K562 (cell line): ENCODE data around the gene ADNP2. TPM values are rescaled to one million over a fixed set of nuclear protein-coding genes. Genes with fewer than 3 reads are reported as not detected.

Experiments
- ATAC-seq: fragments of 200-7000 bp; cut with Tn5 transposase; 3 replicates; pipeline ENCODE4 v1.9.1; 2020; ENCODE audit warnings: moderate library complexity
- BruUV-seq: library from RNA; stranded (reverse); fragments of 400-500 nt; replicated peaks from 2 replicates; lab custom pipeline; 2021; lab: Mats Ljungman, UMichigan
- CTCF ChIA-PET: fragments of 300-600 bp; formaldehyde crosslinking; extraction: SDS; loops from one replicate; lab custom pipeline; 2021; ENCODE audit warnings: low intra/inter-chr PET ratio; lab: Yijun Ruan, JAX
- POLR2A ChIA-PET: fragments of 300-600, 350-650 bp; sonication (Branson Sonifier 250); formaldehyde crosslinking; extraction: SDS; loops from one replicate; lab custom pipeline; 2021; ENCODE audit warnings: antibody characterized with exemption, inconsistent platforms; lab: Yijun Ruan, JAX
- DNase-seq, 4 experiments: peaks; one replicate each; pipeline versions ENCODE4 v3.0.0 to v3.0.0-alpha.2; 2011 to 2018; ENCODE audit warnings: low spot score in 3 of 4, mixed read lengths in 3 of 4; ENCODE audit errors: extremely low read depth in 1 of 4
- FAIRE-seq: peaks from 2 replicates; lab custom pipeline; 2011; peaks lifted over from hg19 to GRCh38; lab: Jason Lieb, UNC
- H2AFZ ChIP-seq: 2 replicates; pipeline ENCODE4 v1.6.0; 2011; ENCODE audit warnings: low read depth, low read length, control low read depth, inconsistent platforms
- H3K27ac ChIP-seq: fragments of 200-600 bp; 3 replicates; pipeline ENCODE4 v1.8.0; 2011; ENCODE audit warnings: low read depth, mild to moderate bottlenecking, control low read depth, inconsistent platforms, low read length, moderate library complexity, mixed read lengths; ENCODE audit errors: extremely low read depth
- H3K27me3 ChIP-seq, 2 experiments: fragments of 300-600 bp in 1 of 2; 2 replicates in 1 of 2; 3 replicates in 1 of 2; pipeline versions ENCODE4 v1.6.0 to v1.8.0; 2011; ENCODE audit warnings: inconsistent platforms in 2 of 2, low read length in 2 of 2, mild to moderate bottlenecking in 1 of 2, mixed read lengths in 1 of 2, moderate library complexity in 1 of 2; ENCODE audit not compliant: control insufficient read depth in 2 of 2, insufficient read depth in 2 of 2
- H3K36me3 ChIP-seq: fragments of 300-600 bp; 3 replicates; pipeline ENCODE4 v1.8.0; 2011; ENCODE audit warnings: mild to moderate bottlenecking, low read length, inconsistent platforms; ENCODE audit not compliant: control insufficient read depth, insufficient read depth
- H3K4me1 ChIP-seq, 2 experiments: fragments of 200-600 bp in 1 of 2; replicated peaks in 1 of 2; 2 replicates in 1 of 2; 3 replicates in 1 of 2; pipeline versions ENCODE4 v1.5.1 to v1.8.0; 2011; ENCODE audit warnings: inconsistent platforms in 2 of 2, low read length in 2 of 2, mild to moderate bottlenecking in 1 of 2, mixed read lengths in 1 of 2, moderate library complexity in 1 of 2; ENCODE audit not compliant: control insufficient read depth in 2 of 2, insufficient read depth in 2 of 2
- H3K4me2 ChIP-seq: 2 replicates; pipeline ENCODE4 v1.6.1; 2011; ENCODE audit warnings: low read length, control low read depth, inconsistent platforms, mixed read lengths; ENCODE audit not compliant: insufficient read depth
- H3K4me3 ChIP-seq: fragments of 200-600 bp; sonication (generic), shearing (Covaris generic); 2 replicates; pipeline ENCODE4 v1.5.1; 2016; ENCODE audit warnings: control low read depth, inconsistent platforms
- H3K79me2 ChIP-seq: fragments of 200-600 bp; 3 replicates; pipeline ENCODE4 v1.8.0; 2011; ENCODE audit warnings: low read length, inconsistent platforms; ENCODE audit not compliant: control insufficient read depth, insufficient read depth
- H3K9ac ChIP-seq, 2 experiments: 2 replicates each; pipeline versions ENCODE4 v1.6.0 to v1.6.1; 2011; ENCODE audit warnings: low read depth in 2 of 2, low read length in 2 of 2, control low read depth in 1 of 2, inconsistent platforms in 1 of 2, mild to moderate bottlenecking in 1 of 2, mixed read lengths in 1 of 2; ENCODE audit not compliant: insufficient read depth in 1 of 2
- H3K9me1 ChIP-seq: one replicate; pipeline ENCODE4 v1.6.0; 2011; ENCODE audit warnings: inconsistent platforms, mild to moderate bottlenecking, low read length, moderate library complexity; ENCODE audit not compliant: control insufficient read depth, insufficient read depth
- H3K9me3 ChIP-seq: replicated peaks from 2 replicates; pipeline ENCODE4 v1.5.1; 2011; ENCODE audit warnings: low read depth, low read length, inconsistent platforms; ENCODE audit not compliant: control insufficient read depth, insufficient read depth
- H4K20me1 ChIP-seq: replicated peaks from 2 replicates; pipeline ENCODE4 v1.6.1; 2011; ENCODE audit warnings: low read length, inconsistent platforms, mixed read lengths; ENCODE audit not compliant: control insufficient read depth, insufficient read depth
- ATF7 ChIP-seq: fragments of 450-650 bp; IDR thresholded peaks from 2 replicates; pipeline ENCODE4 v1.7.1; 2014; ENCODE audit warnings: mild to moderate bottlenecking, moderate library complexity
- CBFA2T2 ChIP-seq: fragments of 450-650 bp; conservative IDR thresholded peaks from 2 replicates; pipeline ENCODE4 v1.6.1; 2017; ENCODE audit warnings: mild to moderate bottlenecking
- GTF2E2 ChIP-seq: fragments of 200-800 bp; sonication (Bioruptor generic); IDR thresholded peaks from 2 replicates; pipeline ENCODE4 v1.6.1; 2016; ENCODE audit warnings: missing genetic modification characterization, missing compliant biosample characterization
- HMG20B ChIP-seq: fragments of 250-450 bp; sonication (Bioruptor Pico); IDR thresholded peaks from 2 replicates; pipeline ENCODE4 v1.5.0; 2021; ENCODE audit warnings: mild to moderate bottlenecking
- MEF2D ChIP-seq: conservative IDR thresholded peaks from 2 replicates; pipeline ENCODE4 v1.6.1; 2016; ENCODE audit warnings: low read depth, missing genetic modification characterization, missing compliant biosample characterization
- MYBL2 ChIP-seq, 2 experiments: fragments of 450-650 bp in 1 of 2; sonication (generic) in 1 of 2; formaldehyde crosslinking in 1 of 2; IDR thresholded peaks; 2 replicates each; pipeline versions ENCODE4 v1.6.1 to v1.8.1; 2017 to 2022; ENCODE audit warnings: borderline replicate concordance in 1 of 2, inconsistent platforms in 1 of 2, low read depth in 1 of 2, mild to moderate bottlenecking in 1 of 2, missing genetic modification reagents in 1 of 2, moderate library complexity in 1 of 2
- OTX1 ChIP-seq: fragments of 450-650 bp; formaldehyde crosslinking; IDR thresholded peaks from 2 replicates; pipeline ENCODE4 v1.4.0; 2022; ENCODE audit warnings: mild to moderate bottlenecking
- PRMT5 ChIP-seq: sonication (generic); formaldehyde crosslinking; IDR thresholded peaks from 2 replicates; pipeline ENCODE4 v1.5.0; 2020; ENCODE audit warnings: missing genetic modification reagents
- RFX7 ChIP-seq: fragments of 250-450 bp; sonication (Bioruptor Pico); IDR thresholded peaks from 2 replicates; pipeline ENCODE4 v1.5.1; 2021; ENCODE audit warnings: mild to moderate bottlenecking
- SMAD3 ChIP-seq: fragments of 450-650 bp; formaldehyde crosslinking; conservative IDR thresholded peaks from 2 replicates; pipeline ENCODE4 v1.4.0; 2020; ENCODE audit warnings: mild to moderate bottlenecking
- ZNF133 ChIP-seq: fragments of 250-450 bp; sonication (Bioruptor Pico); IDR thresholded peaks from 2 replicates; pipeline ENCODE4 v1.4.0; 2020; ENCODE audit warnings: mild to moderate bottlenecking
- ZNF354B ChIP-seq: fragments of 250-450 bp; sonication (Bioruptor Pico); IDR thresholded peaks from 2 replicates; pipeline ENCODE4 v1.4.0; 2020
- WGBS: fragments of 100-300 bp; shearing (Covaris generic); methylation state at CpG from one replicate; pipeline ENCODE4 v1.1.6; 2016; ENCODE audit warnings: low coverage, mixed read lengths; ENCODE audit not compliant: insufficient coverage; ENCODE audit errors: missing lambda C conversion rate; 5-methylcytosine and 5-hydroxymethylcytosine counted together
- in situ Hi-C: fragments of 300-500 bp; cut with MboI; formaldehyde crosslinking; loops from 4 replicates; pipeline ENCODE4 v1.15.0; 2018; ENCODE audit warnings: inconsistent platforms, mixed read lengths
- intact Hi-C: fragments of 100-400 bp; cut with micrococcal nuclease; formaldehyde crosslinking; loops from 2 replicates; pipeline ENCODE4 v1.14.2; 2022
- polyA plus RNA-seq, 8 experiments: library from polyadenylated mRNA; depleted of rRNA in 4 of 8; stranded (reverse) in 5 of 8; unstranded in 3 of 8; fragments of >200 nt; fragmentation: Nextera tagmentation in 2 of 8; fragmentation: Illumina TruSeq in 1 of 8; extraction: Ambion mirVana in 2 of 8; extraction: Trizol in 1 of 8; gene quantifications; 2 replicates each; pipeline versions ENCODE4 v1.2.1 to v1.2.3, GENCODE V29; 2011 to 2014; ENCODE audit warnings: inconsistent platforms in 1 of 8, missing spikeins in 1 of 8
- total RNA-seq, 7 experiments: library from RNA; depleted of rRNA in 6 of 7; stranded (reverse); fragments of >200 nt in 6 of 7; fragmentation: Illumina TruSeq in 2 of 7; extraction: Trizol in 2 of 7; gene quantifications; 2 replicates each; pipeline versions ENCODE4 v1.2.1 to v1.2.3, GENCODE V29; 2011 to 2021; ENCODE audit warnings: low replicate concordance in 1 of 7
- TF ChIP-seq, protein P1 (sequence below): fragments of 450-650 bp; IDR thresholded peaks from 2 replicates; pipeline ENCODE4 v1.6.1; 2018; ENCODE audit not compliant: partially characterized antibody
- TF ChIP-seq, protein P2 (sequence below): fragments of 200-400 bp; formaldehyde crosslinking; IDR thresholded peaks from 2 replicates; pipeline ENCODE4 v1.6.1; 2017; ENCODE audit warnings: mild to moderate bottlenecking, low read depth, low read length, moderate library complexity
- TF ChIP-seq, protein P3 (sequence below): fragments of 250-450 bp; sonication (Bioruptor Pico); IDR thresholded peaks from 2 replicates; pipeline ENCODE4 v1.8.0; 2022; ENCODE audit warnings: moderate library complexity, mild to moderate bottlenecking, inconsistent platforms

The ADNP2 gene
- total and polyA plus RNA-seq, 9 of the 15 experiments (the other 6 are each of a cell fraction or from before 2014, with no cell fraction given): 5.8 to 24.3 (median 16.0) TPM

DNA sequence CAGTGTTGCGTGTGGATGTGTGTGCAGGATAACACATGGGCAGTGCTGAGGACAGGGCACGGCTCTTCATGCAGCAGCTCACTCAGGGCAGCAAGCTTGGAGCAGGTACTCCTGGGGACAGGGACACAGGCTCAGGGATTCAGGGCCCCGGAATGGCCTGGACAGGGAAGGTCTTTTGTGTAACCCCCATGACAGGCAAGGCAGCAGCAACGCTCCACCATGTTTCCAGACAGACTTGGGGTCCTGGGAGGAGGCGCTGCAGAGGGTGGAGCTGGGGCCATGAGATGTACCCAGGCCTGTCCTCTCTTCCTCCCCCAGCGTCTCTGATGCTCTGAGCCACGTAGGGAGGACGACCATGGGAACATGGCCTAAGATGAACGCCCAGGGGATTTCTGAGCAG is 58.3 kb downstream of the ADNP2 start (continued):
- TF ChIP-seq, protein P1, sequence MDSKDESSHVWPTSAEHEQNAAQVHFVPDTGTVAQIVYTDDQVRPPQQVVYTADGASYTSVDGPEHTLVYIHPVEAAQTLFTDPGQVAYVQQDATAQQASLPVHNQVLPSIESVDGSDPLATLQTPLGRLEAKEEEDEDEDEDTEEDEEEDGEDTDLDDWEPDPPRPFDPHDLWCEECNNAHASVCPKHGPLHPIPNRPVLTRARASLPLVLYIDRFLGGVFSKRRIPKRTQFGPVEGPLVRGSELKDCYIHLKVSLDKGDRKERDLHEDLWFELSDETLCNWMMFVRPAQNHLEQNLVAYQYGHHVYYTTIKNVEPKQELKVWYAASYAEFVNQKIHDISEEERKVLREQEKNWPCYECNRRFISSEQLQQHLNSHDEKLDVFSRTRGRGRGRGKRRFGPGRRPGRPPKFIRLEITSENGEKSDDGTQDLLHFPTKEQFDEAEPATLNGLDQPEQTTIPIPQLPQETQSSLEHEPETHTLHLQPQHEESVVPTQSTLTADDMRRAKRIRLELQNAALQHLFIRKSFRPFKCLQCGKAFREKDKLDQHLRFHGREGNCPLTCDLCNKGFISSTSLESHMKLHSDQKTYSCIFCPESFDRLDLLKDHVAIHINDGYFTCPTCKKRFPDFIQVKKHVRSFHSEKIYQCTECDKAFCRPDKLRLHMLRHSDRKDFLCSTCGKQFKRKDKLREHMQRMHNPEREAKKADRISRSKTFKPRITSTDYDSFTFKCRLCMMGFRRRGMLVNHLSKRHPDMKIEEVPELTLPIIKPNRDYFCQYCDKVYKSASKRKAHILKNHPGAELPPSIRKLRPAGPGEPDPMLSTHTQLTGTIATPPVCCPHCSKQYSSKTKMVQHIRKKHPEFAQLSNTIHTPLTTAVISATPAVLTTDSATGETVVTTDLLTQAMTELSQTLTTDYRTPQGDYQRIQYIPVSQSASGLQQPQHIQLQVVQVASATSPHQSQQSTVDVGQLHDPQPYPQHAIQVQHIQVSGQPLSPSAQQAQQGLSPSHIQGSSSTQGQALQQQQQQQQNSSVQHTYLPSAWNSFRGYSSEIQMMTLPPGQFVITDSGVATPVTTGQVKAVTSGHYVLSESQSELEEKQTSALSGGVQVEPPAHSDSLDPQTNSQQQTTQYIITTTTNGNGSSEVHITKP: no peak
- TF ChIP-seq RFX7: no peak

DNA sequence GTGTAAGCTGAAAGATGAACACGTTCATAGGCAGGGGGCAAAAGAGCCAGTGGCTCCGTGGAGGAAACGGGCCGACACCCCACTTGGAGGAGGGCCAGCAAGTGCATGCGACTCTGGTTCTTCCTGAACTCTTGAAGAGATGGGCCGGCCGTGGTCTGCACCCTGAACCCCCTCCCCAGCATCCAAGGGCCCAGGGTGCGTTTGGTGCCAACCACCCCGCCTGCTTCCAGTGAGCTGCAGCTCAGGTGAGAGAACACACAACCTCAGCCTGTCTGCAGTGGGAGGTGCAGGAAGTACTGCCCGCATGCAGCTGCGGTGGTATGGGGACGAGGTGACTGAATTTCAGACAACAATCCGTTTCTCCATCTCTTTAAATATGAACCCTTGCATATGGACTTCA is 58.9 kb downstream of the ADNP2 start:
- WGBS: 0% methylated on average over 9 of the region's 13 CpGs
- intact Hi-C loops: no loop called here
- TF ChIP-seq OTX1 (CRISPR knock-in tag) (no peak), CBFA2T2 (no peak), PRMT5 (no peak), ATF7 (no peak), MYBL2 (IDR thresholded peaks at IDR 0.05; ENCODE audit: low read depth) (no peak), MYBL2 (CRISPR knock-in tag; IDR thresholded peaks at IDR 0.05; ENCODE audit: borderline replicate concordance) (no peak), SMAD3 (CRISPR knock-in tag) (no peak), MEF2D (no peak), ZNF354B (CRISPR knock-in tag) (no peak), HMG20B (CRISPR knock-in tag) (no peak), GTF2E2 (no peak), ZNF133 (CRISPR knock-in tag) (no peak)
- TF ChIP-seq, protein P2, sequence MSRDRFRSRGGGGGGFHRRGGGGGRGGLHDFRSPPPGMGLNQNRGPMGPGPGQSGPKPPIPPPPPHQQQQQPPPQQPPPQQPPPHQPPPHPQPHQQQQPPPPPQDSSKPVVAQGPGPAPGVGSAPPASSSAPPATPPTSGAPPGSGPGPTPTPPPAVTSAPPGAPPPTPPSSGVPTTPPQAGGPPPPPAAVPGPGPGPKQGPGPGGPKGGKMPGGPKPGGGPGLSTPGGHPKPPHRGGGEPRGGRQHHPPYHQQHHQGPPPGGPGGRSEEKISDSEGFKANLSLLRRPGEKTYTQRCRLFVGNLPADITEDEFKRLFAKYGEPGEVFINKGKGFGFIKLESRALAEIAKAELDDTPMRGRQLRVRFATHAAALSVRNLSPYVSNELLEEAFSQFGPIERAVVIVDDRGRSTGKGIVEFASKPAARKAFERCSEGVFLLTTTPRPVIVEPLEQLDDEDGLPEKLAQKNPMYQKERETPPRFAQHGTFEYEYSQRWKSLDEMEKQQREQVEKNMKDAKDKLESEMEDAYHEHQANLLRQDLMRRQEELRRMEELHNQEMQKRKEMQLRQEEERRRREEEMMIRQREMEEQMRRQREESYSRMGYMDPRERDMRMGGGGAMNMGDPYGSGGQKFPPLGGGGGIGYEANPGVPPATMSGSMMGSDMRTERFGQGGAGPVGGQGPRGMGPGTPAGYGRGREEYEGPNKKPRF: no peak
- TF ChIP-seq, protein P3, sequence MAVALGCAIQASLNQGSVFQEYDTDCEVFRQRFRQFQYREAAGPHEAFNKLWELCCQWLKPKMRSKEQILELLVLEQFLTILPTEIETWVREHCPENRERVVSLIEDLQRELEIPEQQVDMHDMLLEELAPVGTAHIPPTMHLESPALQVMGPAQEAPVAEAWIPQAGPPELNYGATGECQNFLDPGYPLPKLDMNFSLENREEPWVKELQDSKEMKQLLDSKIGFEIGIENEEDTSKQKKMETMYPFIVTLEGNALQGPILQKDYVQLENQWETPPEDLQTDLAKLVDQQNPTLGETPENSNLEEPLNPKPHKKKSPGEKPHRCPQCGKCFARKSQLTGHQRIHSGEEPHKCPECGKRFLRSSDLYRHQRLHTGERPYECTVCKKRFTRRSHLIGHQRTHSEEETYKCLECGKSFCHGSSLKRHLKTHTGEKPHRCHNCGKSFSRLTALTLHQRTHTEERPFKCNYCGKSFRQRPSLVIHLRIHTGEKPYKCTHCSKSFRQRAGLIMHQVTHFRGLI (CRISPR knock-in tag): no peak

More for the DNA sequence above, 58.9 kb downstream of the ADNP2 start:
- peaks cover 0 to 40% of the 10 kb centered on the region in 2 experiments; a peak in 3 of 5 replicates for H3K27me3 ChIP-seq
- no peak overlapping the region for H3K9ac ChIP-seq
- CTCF ChIA-PET: no interaction called here
- H3K9me3 ChIP-seq: no peaks in the 10 kb centered on the region
- H3K4me2 ChIP-seq: no peak overlapping the region
- no peak for ATAC-seq
- H3K27ac ChIP-seq: no peak overlapping the region
- H3K4me1 ChIP-seq: peaks cover 0 to 6% of the 10 kb centered on the region in 2 experiments; a peak in 1 of 5 replicates
- no peaks in the 10 kb centered on the region for H4K20me1 ChIP-seq
- no peaks in the 10 kb centered on the region for H3K79me2 ChIP-seq
- no peak for DNase-seq
- H2AFZ ChIP-seq: no peak overlapping the region
- no peak overlapping the region for H3K4me3 ChIP-seq
- BruUV-seq: no TSS peak
- POLR2A ChIA-PET: no interaction called here
- in situ Hi-C loops: no loop called here
- no peaks in the 10 kb centered on the region for H3K9me1 ChIP-seq
- no peak for FAIRE-seq
- H3K36me3 ChIP-seq: no peaks in the 10 kb centered on the region
